Measurements from ENCODE around the gene UBE3D. TPM values are rescaled to one million over a fixed set of nuclear protein-coding genes. Genes with fewer than 3 reads are reported as not detected.

UBE3D gene
- total RNA-seq, 1 experiment from 2014 or later, result 38.0 TPM

GRCh38 chr6:82904257-82904656, 161.4 kb downstream of the UBE3D start:
- BruUV-seq (replicated peaks), result no TSS peak
- no peaks in the 10 kb centered on the region for H3K27me3 ChIP-seq (replicated peaks; ENCODE audit: insufficient read depth, low read depth, low read length, poor library complexity)
- H3K4me1 ChIP-seq (ENCODE audit: insufficient read depth, low read length, poor library complexity, severe bottlenecking), result peaks cover 17% of the 10 kb centered on the region
- H3K9me3 ChIP-seq (ENCODE audit: low read depth, low read length, poor library complexity, severe bottlenecking), result no peaks in the 10 kb centered on the region
- intact Hi-C loops (cut with micrococcal nuclease; ENCODE audit: unreplicated experiment), result no loop called here
- H3K4me3 ChIP-seq (ENCODE audit: low read depth, low read length, poor library complexity, severe bottlenecking), result no peak overlapping the region
- H3K27ac ChIP-seq (ENCODE audit: low read depth, low read length, poor library complexity, severe bottlenecking), result no peak overlapping the region
- CTCF ChIA-PET, result no interaction called here
- TF ChIP-seq EZH2 (IDR thresholded peaks at IDR 0.05; ENCODE audit: borderline replicate concordance, low read depth, low read length, poor library complexity, severe bottlenecking), result no peak
- TF ChIP-seq, protein P1, sequence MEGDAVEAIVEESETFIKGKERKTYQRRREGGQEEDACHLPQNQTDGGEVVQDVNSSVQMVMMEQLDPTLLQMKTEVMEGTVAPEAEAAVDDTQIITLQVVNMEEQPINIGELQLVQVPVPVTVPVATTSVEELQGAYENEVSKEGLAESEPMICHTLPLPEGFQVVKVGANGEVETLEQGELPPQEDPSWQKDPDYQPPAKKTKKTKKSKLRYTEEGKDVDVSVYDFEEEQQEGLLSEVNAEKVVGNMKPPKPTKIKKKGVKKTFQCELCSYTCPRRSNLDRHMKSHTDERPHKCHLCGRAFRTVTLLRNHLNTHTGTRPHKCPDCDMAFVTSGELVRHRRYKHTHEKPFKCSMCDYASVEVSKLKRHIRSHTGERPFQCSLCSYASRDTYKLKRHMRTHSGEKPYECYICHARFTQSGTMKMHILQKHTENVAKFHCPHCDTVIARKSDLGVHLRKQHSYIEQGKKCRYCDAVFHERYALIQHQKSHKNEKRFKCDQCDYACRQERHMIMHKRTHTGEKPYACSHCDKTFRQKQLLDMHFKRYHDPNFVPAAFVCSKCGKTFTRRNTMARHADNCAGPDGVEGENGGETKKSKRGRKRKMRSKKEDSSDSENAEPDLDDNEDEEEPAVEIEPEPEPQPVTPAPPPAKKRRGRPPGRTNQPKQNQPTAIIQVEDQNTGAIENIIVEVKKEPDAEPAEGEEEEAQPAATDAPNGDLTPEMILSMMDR (conservative IDR thresholded peaks at IDR 0.05; ENCODE audit: low read depth, low read length), result no peak
- no peaks in the 10 kb centered on the region for H3K36me3 ChIP-seq (ENCODE audit: insufficient read depth, low read length, poor library complexity, severe bottlenecking)
- POLR2A ChIA-PET (ENCODE audit: low non-redundant PET), result no interaction called here
- no peak for DNase-seq (ENCODE audit: low spot score)

- H3K4me3 ChIP-seq (ENCODE audit: low read depth, low read length, poor library complexity, severe bottlenecking), result no peak overlapping the region
- no peaks in the 10 kb centered on the region for H3K9me3 ChIP-seq (ENCODE audit: low read depth, low read length, poor library complexity, severe bottlenecking)
- no peaks in the 10 kb centered on the region for H3K27me3 ChIP-seq (replicated peaks; ENCODE audit: insufficient read depth, low read depth, low read length, poor library complexity)
- TF ChIP-seq, protein P1 (conservative IDR thresholded peaks at IDR 0.05; ENCODE audit: low read depth, low read length), result no peak
- no peak for TF ChIP-seq EZH2 (IDR thresholded peaks at IDR 0.05; ENCODE audit: borderline replicate concordance, low read depth, low read length, poor library complexity, severe bottlenecking)
- no peaks in the 10 kb centered on the region for H3K36me3 ChIP-seq (ENCODE audit: insufficient read depth, low read length, poor library complexity, severe bottlenecking)
- H3K4me1 ChIP-seq (ENCODE audit: insufficient read depth, low read length, poor library complexity, severe bottlenecking), result peaks cover 15% of the 10 kb centered on the region
- DNase-seq (ENCODE audit: low spot score), result no peak
- POLR2A ChIA-PET (ENCODE audit: low non-redundant PET), result no interaction called here
- intact Hi-C loops (cut with micrococcal nuclease; ENCODE audit: unreplicated experiment), result no loop called here
- CTCF ChIA-PET, result no interaction called here
- BruUV-seq (replicated peaks), result no TSS peak
- no peak overlapping the region for H3K27ac ChIP-seq (ENCODE audit: low read depth, low read length, poor library complexity, severe bottlenecking)
These were observed 163.4 kb downstream of the UBE3D start for GRCh38 chr6:82902290-82902689.

GRCh38 chr6:82894653-82895259, 170.9 kb downstream of the UBE3D start:
- Histone ChIP-seq H3K36me3 (ENCODE audit: insufficient read depth, low read length, poor library complexity, severe bottlenecking) (no peaks in the 10 kb centered on the region), H3K4me1 (ENCODE audit: insufficient read depth, low read length, poor library complexity, severe bottlenecking) (no peaks in the 10 kb centered on the region), H3K9me3 (ENCODE audit: low read depth, low read length, poor library complexity, severe bottlenecking) (no peaks in the 10 kb centered on the region), H3K27ac (ENCODE audit: low read depth, low read length, poor library complexity, severe bottlenecking) (no peak overlapping the region), H3K27me3 (replicated peaks; ENCODE audit: insufficient read depth, low read depth, low read length, poor library complexity) (no peaks in the 10 kb centered on the region), H3K4me3 (ENCODE audit: low read depth, low read length, poor library complexity, severe bottlenecking) (no peak overlapping the region)
- ChIA-PET CTCF (no interaction called here), POLR2A (ENCODE audit: low non-redundant PET) (no interaction called here)
- intact Hi-C loops (cut with micrococcal nuclease; ENCODE audit: unreplicated experiment), result no loop called here
- DNase-seq (ENCODE audit: low spot score), result peak; percentile 20
- no TSS peak for BruUV-seq (replicated peaks)
- no peak for TF ChIP-seq EZH2 (IDR thresholded peaks at IDR 0.05; ENCODE audit: borderline replicate concordance, low read depth, low read length, poor library complexity, severe bottlenecking)
- TF ChIP-seq, protein P1 (conservative IDR thresholded peaks at IDR 0.05; ENCODE audit: low read depth, low read length), result no peak
